Measurements from ENCODE around the gene SCN9A. TPM values are rescaled to one million over a fixed set of nuclear protein-coding genes. Genes with fewer than 3 reads are reported as not detected.

Gene SCN9A
- total and polyA plus RNA-seq, 10 of the 15 experiments (the other 5 are each of a cell fraction or from before 2014, with no cell fraction given): 0.04 to 0.08 (median 0.08) TPM; not detected in 7

- in situ Hi-C loops (cut with MboI): no loop called here
- intact Hi-C loops (cut with micrococcal nuclease; ENCODE audit: unreplicated experiment): no loop called here
- Histone ChIP-seq H4K20me1 (ENCODE audit: control insufficient read depth, insufficient read depth) (no peaks in the 10 kb centered on the region), H3K9ac (ENCODE audit: control insufficient read depth, insufficient read depth, low read length) (no peak overlapping the region), H2AFZ (ENCODE audit: control insufficient read depth, low read depth, low read length) (no peak overlapping the region), H3K27me3 (replicated peaks in 1 of 2; ENCODE audit: control insufficient read depth in 2 of 2, insufficient read depth in 2 of 2, low read length in 1 of 2) (no peaks in the 10 kb centered on the region; a peak in 3 of 4 replicates), H3K79me2 (ENCODE audit: control insufficient read depth, insufficient read depth, low read length) (no peaks in the 10 kb centered on the region), H3K9me3 (replicated peaks; ENCODE audit: control insufficient read depth, insufficient read depth, low read length) (no peaks in the 10 kb centered on the region), H3K27ac (ENCODE audit: control insufficient read depth, insufficient read depth) (no peak overlapping the region), H3K4me1 (ENCODE audit: control insufficient read depth, insufficient read depth, low read length) (no peaks in the 10 kb centered on the region), H3K4me2 (ENCODE audit: control insufficient read depth, insufficient read depth) (no peak overlapping the region), H3K36me3 (ENCODE audit: control insufficient read depth in 2 of 2, insufficient read depth in 2 of 2, low read length in 1 of 2) (no peaks in the 10 kb centered on the region), H3K4me3 (no peak overlapping the region)
- ATAC-seq: no peak
- FAIRE-seq: no peak
- SMC1A ChIA-PET (ENCODE audit: uncharacterized antibody, unreplicated experiment): interaction anchor here (1.0 kb wide), 1 partner anchor 20 kb away, joined by 3 read pairs; no protein-coding TSS in a partner anchor
- CTCF ChIA-PET: no interaction called here
- BruUV-seq (replicated peaks): no TSS peak
- 91% methylated on average over 2 of the region's 2 CpGs for WGBS (ENCODE audit: insufficient coverage, insufficient replicate concordance, low lambda C conversion rate, missing lambda C conversion rate)
- RAD21 ChIA-PET (ENCODE audit: unreplicated experiment): no interaction called here
- no peak for DNase-seq (ENCODE audit: low read depth, low spot score)
- TF ChIP-seq BHLHE40 (IDR thresholded peaks at IDR 0.05; ENCODE audit: borderline replicate concordance in 1 of 2, low read depth in 2 of 2, low read length in 1 of 2): no peak
- TF ChIP-seq POLR2A (IDR thresholded peaks at IDR 0.05; ENCODE audit: low read depth, low read length): no peak
- no peak for TF ChIP-seq CBX5 (IDR thresholded peaks at IDR 0.05; ENCODE audit: low read depth)
- TF ChIP-seq, protein P1, sequence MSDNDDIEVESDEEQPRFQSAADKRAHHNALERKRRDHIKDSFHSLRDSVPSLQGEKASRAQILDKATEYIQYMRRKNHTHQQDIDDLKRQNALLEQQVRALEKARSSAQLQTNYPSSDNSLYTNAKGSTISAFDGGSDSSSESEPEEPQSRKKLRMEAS (IDR thresholded peaks at IDR 0.05; ENCODE audit: low read depth, low read length): no peak
- TF ChIP-seq NFYA (IDR thresholded peaks at IDR 0.05; ENCODE audit: borderline replicate concordance, low read depth, low read length): no peak
- no peak for TF ChIP-seq TBL1XR1 (IDR thresholded peaks at IDR 0.05; ENCODE audit: low read depth, low read length)
- TF ChIP-seq EGR1 (IDR thresholded peaks at IDR 0.05; ENCODE audit: borderline replicate concordance in 1 of 2, low read depth in 2 of 2, low read length in 2 of 2): no peak
- POLR2A ChIA-PET: no interaction called here
These were observed 1.1 kb upstream of the SCN9A start for GRCh38 chr2:166376873-166377272.

DNA sequence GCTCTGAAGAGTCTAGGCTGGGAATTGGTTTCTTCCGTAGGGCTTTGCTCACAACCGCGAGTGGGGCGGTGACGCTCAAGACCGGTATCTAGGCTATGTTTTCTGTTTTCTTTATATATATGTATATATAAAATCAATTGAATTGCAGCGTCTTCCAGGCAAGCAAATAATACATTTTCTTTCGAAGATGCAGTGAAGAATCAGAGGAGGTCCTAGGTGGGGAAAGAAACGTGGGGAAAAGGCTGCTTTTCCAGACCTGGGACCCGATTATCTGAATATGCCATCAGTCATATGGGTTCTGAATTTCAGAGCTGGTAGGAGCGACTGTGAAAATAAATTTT lies 714 bp upstream of the SCN9A start:
- ChIA-PET POLR2A (no interaction called here), CTCF (no interaction called here), RAD21 (ENCODE audit: unreplicated experiment) (no interaction called here), SMC1A (ENCODE audit: uncharacterized antibody, unreplicated experiment) (no interaction called here)
- no TSS peak for BruUV-seq (replicated peaks)
- Histone ChIP-seq H3K4me1 (ENCODE audit: control insufficient read depth, insufficient read depth, low read length) (no peaks in the 10 kb centered on the region), H3K9me3 (replicated peaks; ENCODE audit: control insufficient read depth, insufficient read depth, low read length) (no peaks in the 10 kb centered on the region), H3K27ac (ENCODE audit: control insufficient read depth, insufficient read depth) (no peak overlapping the region), H3K4me2 (ENCODE audit: control insufficient read depth, insufficient read depth) (no peak overlapping the region), H2AFZ (ENCODE audit: control insufficient read depth, low read depth, low read length) (no peak overlapping the region), H3K27me3 (replicated peaks in 1 of 2; ENCODE audit: control insufficient read depth in 2 of 2, insufficient read depth in 2 of 2, low read length in 1 of 2) (no peaks in the 10 kb centered on the region; a peak in 3 of 4 replicates), H3K79me2 (ENCODE audit: control insufficient read depth, insufficient read depth, low read length) (no peaks in the 10 kb centered on the region), H4K20me1 (ENCODE audit: control insufficient read depth, insufficient read depth) (no peaks in the 10 kb centered on the region), H3K9ac (ENCODE audit: control insufficient read depth, insufficient read depth, low read length) (no peak overlapping the region), H3K36me3 (ENCODE audit: control insufficient read depth in 2 of 2, insufficient read depth in 2 of 2, low read length in 1 of 2) (no peaks in the 10 kb centered on the region), H3K4me3 (no peak overlapping the region)
- DNase-seq (ENCODE audit: low read depth, low spot score) (no peak), FAIRE-seq (no peak), ATAC-seq (no peak)
- intact Hi-C loops (cut with micrococcal nuclease; ENCODE audit: unreplicated experiment) (no loop called here), in situ Hi-C loops (cut with MboI) (no loop called here)
- WGBS (ENCODE audit: insufficient coverage, insufficient replicate concordance, low lambda C conversion rate, missing lambda C conversion rate): 50% methylated on average over 11 of the region's 11 CpGs
- TF ChIP-seq, protein P2, sequence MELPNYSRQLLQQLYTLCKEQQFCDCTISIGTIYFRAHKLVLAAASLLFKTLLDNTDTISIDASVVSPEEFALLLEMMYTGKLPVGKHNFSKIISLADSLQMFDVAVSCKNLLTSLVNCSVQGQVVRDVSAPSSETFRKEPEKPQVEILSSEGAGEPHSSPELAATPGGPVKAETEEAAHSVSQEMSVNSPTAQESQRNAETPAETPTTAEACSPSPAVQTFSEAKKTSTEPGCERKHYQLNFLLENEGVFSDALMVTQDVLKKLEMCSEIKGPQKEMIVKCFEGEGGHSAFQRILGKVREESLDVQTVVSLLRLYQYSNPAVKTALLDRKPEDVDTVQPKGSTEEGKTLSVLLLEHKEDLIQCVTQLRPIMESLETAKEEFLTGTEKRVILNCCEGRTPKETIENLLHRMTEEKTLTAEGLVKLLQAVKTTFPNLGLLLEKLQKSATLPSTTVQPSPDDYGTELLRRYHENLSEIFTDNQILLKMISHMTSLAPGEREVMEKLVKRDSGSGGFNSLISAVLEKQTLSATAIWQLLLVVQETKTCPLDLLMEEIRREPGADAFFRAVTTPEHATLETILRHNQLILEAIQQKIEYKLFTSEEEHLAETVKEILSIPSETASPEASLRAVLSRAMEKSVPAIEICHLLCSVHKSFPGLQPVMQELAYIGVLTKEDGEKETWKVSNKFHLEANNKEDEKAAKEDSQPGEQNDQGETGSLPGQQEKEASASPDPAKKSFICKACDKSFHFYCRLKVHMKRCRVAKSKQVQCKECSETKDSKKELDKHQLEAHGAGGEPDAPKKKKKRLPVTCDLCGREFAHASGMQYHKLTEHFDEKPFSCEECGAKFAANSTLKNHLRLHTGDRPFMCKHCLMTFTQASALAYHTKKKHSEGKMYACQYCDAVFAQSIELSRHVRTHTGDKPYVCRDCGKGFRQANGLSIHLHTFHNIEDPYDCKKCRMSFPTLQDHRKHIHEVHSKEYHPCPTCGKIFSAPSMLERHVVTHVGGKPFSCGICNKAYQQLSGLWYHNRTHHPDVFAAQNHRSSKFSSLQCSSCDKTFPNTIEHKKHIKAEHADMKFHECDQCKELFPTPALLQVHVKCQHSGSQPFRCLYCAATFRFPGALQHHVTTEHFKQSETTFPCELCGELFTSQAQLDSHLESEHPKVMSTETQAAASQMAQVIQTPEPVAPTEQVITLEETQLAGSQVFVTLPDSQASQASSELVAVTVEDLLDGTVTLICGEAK (IDR thresholded peaks at IDR 0.05; ENCODE audit: borderline replicate concordance): no peak

All from GM12878 (cell line).